ENCODE results near the gene IFNLR1.

- TF ChIP-seq CTCF (IDR thresholded peaks at IDR 0.05) = no peak
- no peak for TF ChIP-seq POLR2A (IDR thresholded peaks at IDR 0.05)
Observed at GRCh38 chr1:24178407-24178806, 8.7 kb downstream of the IFNLR1 start.

All from testis (tissue), 2 donors.